Stromal cell of bone marrow (primary cell): ENCODE data around the gene ATP13A3.
A peak's percentile ranks its signal among the peaks of the same experiment; 100 is the strongest.

Experiments used
- DNase-seq: peaks from one replicate; pipeline ENCODE4 v3.0.0-alpha.2; 2012; ENCODE audit warnings: low read depth

The ATP13A3 gene

DNA sequence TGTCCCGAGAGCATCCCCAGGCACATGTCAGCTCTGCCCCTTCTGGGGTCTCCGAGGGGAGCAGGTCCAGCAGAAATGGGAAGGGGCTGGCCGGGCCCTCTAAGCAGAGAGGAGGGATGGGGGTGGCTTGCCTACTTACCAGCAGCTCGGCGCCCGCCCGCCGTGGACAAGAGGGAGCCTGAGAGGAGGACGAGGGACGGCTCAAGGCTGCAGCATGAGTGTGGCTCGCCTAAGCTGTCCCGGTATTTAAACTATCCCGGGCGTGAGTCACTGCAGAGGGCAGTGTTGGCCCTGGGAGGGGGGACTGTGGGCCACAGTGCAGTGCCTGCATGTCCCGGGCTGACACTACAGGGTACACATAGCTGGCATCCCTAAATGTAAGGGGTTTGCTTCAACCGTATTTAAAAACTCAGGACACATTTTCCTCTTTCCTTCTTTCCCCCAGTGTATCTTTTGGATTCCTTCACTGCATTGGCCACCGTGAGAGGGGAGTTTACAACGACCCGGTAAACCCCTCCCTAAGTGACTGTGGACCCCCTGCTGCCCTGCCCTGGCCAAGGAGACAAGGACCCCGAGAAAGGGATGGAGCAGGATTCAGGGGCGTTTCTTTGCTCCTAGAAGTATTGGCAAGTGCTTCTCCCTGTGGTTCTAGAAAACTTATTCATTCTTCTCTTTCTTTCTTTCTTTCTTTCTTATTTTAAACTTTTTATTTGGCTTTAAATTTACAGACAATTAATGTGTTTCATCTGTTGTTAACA is 117.1 kb downstream of the ATP13A3 start, which contains the start of gene LRRC15:
TSS of gene LRRC15 (minus strand) at position 222 of the 758 bp plus-strand sequence. CDS start 8,700 bp downstream, outside the sequence.
- DNase-seq, result peak; percentile 30

DNA sequence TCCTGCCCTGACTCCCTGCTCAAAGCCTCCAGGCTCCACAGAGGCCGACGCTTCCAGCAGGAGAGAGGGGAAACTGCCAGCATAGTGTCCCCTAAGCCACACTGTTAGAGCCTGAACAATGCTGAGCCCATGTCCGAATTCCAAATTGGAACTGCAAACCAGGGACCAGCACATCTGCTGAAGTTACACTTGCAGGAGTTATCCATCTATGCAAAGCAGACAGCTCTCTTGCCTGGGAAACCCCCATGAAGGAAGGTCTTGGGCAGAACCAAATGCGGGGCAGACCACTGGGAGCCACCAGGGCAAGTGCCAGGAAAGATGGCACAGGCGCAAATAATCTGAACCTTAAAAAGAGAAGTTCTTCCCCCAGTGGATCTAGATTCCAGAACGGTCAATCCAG is 117.9 kb downstream of the ATP13A3 start:
- DNase-seq, result no peak

DNA sequence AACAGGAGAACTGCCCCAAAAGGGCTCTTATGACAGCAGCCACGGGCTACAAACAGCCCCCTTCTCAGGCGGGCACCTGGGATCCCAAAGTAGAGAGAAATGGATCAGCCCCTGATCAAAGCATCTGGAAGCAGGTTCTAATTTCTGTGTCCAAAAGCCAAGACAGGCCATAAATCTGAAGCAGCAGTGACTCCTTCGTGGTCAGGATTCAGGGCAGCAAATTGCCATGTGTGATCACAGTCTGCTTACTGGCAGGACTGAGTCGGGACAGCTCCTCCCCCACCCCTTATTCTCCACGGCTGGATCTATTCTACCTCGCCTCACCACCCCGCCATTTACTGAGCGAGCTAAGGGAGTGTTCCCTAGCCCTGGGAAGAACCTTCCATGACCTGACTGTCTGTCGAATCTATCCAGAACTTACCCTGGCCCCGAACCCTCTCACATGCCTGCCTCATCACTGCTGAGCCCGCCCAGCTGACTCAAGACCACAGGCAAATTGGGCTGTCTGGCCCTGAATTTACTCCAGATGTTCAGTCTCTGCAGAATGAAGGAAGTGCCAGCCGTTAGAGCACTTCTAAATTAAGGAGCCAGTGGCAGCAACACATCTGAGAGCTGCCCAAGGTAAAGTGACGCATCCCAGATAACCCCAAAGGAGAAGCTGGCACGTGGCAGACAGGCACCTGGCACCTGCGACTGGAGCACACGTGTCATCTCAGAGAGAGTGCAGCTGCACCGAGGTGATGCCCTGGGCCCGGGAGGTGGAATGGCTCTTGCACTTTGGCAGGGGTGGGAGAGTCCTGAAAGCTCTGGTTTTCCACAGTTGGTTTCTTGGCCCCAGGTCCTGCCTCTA is 118.6 kb downstream of the ATP13A3 start:
- peak; percentile 78 for DNase-seq

DNA sequence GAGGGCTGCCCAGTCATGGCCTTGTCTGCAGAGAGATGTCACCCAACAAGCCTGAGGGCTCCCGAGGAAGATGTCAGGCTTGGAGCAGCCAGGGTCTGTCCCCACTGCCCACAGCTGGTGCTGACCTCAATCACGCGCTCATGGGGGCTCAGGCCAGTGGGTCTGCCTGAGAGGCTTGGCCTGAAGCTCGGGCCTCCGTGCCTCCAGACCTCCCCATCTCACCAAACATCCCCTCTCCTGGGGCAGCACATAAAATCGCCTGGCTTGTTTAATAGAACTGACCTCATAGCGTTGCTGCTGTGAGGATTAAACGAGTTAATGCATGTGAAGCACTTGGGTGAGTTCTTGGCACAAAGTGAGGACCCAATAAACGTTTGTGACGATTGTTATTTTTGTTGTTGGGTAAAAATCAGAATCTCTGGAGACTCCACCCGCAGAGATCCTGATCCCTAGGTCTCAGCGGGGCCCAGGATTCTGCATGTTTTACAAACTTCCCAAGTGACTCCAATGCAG is 120.8 kb downstream of the ATP13A3 start:
- no peak for DNase-seq

DNA sequence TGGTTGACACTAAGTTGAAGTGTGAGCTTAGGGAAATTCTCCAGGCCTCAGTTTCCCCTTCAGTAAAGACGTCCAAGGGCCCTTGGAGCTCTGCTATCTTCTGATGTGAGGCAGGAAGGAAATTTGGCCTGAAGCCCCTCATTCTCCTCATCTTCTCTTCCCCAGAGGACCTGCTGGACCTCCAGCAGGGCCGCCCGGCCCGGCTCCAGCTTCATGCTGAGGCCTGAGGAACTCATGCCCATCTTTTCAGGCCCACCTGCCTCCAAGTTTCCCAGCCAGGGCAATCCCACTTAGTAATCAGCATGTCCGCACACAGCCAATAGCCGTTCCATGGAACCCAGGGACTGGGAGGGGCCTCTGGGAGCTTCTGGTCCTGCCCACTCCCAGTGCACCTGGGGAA is 121.3 kb downstream of the ATP13A3 start:
- no peak for DNase-seq

DNA sequence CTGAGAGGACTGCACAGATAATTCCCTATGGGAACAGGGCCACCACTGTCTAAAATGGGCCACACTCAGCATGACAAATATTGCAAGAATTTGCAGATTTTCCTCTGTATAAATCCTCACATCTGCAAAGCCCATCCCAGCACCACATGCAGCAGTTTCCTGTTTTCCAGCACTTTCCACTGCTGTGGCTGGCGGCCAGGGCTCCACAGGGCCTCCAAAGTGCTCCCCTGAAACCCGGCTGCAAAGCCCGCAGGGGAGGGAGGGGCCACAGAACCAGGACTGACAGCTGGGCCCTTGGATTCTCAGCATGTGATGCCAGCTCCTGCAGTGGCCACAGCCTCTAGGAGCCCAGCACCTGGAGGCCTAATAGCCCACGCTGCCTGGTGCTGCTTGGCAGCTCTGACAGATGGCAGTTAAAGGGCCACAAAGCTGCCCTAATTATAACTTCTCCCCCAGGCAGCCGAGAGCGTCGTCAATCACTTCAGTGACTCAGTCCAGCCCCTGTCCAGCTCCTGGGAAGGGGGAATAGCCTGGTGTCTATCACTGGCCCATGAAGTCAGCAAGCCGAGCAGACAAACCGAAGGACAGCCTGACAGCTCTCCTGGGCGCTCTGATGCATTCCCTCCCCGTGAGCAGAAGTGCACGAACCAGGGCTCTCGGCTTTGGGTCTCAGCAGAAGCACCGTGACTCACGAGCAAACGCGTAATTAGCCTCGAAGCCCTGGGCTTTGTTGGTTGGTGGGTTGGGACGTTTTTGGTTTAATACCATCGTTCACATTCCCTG is 122.0 kb downstream of the ATP13A3 start:
- peak; percentile 57 for DNase-seq

DNA sequence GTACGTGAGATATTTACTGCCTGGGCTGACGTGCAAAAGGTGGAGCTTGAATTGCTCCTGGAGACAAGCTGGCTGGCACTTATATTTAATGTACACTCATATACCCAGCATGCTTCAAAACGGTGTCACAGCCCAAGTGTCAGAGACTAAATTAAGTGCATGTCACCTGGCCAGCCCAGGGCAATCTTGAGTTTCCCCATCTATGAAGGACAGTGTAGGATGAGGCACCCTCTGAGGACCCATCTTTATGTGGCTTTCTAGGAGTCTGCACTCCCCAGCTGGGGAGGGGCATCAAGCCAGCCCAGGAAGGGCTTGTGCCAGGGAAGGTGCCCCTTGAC is 122.5 kb downstream of the ATP13A3 start:
- DNase-seq, result no peak

DNA sequence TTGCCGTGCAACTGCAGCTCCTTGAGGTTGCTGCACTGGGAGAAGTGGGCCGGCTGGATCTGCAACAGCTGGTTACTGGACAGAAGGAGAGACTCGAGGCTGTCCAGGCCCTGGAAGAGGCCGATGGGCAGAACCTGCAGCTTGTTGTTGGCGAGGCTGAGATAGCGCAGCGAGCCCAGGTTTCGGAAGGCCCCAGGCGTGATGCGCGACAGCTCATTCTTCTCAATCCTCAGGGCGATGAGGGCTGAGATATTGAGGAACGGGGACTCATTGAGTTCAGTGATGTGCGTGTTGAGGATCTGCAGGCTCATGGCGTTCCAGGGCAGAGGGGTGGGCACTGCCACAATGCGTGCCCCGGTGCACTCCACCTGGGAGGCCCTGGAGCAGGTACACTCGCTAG is 126.2 kb downstream of the ATP13A3 start:
- DNase-seq, result no peak

DNA sequence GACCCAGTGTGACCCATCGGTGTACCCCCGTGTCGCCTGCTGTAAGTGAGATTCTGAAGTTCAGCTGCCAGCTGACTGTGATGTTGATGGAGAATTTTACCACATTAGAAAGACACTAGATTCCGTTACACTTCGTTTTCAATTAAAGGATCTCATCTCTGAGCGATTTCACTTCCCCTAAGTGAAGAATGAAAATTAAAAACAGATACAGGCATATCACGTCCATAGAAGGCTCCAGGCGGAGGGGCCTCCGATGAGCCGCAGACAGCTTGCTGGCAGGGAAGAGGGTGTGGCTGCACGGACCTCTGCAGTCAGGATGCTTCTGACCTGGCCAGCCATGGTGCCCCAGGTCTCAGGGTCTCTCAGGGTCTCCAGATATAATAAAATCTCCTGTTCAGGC is 129.1 kb downstream of the ATP13A3 start:
- DNase-seq, result no peak

DNA sequence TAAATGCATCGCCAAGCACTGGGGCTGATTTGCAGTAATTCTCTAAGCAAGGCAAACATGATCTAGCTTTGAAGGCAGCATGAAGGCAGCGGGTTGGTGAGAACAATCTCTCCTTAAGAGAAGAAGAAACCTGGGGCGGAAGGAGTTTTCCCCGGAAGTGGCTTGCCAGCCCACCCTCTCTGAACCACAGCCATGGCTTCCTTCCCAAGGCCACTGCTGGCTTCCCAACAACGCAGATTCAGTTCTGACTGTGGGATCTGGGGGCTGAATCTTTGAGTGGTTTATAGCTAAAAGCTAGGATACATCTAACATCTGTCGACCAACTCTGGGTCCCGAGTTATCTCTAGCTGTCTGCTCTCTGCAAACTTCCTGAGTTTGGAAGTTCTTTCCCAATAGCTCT is 131.4 kb downstream of the ATP13A3 start:
- DNase-seq, result no peak

DNA sequence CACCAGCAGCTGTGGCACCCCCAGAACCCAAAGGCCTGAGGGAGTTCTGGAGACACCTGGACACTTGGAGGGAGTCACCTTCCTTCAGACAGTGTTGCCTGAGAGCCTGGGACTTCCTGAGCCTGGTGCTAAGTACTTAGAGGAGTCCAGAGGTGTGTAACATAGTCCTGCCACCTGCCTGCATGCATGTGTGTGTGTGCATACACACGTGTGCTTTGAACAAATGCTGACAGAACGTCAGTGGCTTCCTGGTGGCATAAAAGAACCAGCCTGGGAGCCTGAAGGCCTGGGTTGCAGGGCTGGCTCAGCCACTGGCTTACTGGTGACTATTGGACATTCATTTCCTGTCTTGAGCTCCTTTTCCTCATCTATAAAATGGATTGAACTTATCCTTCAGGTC is 132.5 kb downstream of the ATP13A3 start:
- DNase-seq, result no peak
